Spleen (tissue), 11 donors: ENCODE measurements around the gene C4orf17. TPM values are rescaled to one million over a fixed set of nuclear protein-coding genes. Genes with fewer than 3 reads are reported as not detected.

Source experiments
- DNase-seq: peaks from one replicate; pipeline ENCODE4 v3.0.0-alpha.2; 2020
- H3K27ac ChIP-seq, 8 donors: fragments of 200-600 bp; sonication (generic) in 7 of 8; 1 replicate in 4 of 8; 2 replicates in 4 of 8; pipeline versions ENCODE4 v1.5.0 to v1.8.0; 2016 to 2021; ENCODE audit warnings: inconsistent platforms in 4 of 8, mild to moderate bottlenecking in 4 of 8, moderate library complexity in 1 of 8
- H3K27me3 ChIP-seq, 7 donors: fragments of 200-600 bp; sonication (generic) in 6 of 7; replicated peaks in 1 of 7; 1 replicate in 4 of 7; 2 replicates in 3 of 7; pipeline versions ENCODE4 v1.5.0 to v1.8.0; 2016 to 2021; ENCODE audit warnings: inconsistent platforms in 3 of 7, mild to moderate bottlenecking in 1 of 7
- H3K36me3 ChIP-seq, 6 donors: fragments of 200-600 bp; sonication (generic) in 5 of 6; 1 replicate in 4 of 6; 2 replicates in 2 of 6; pipeline versions ENCODE4 v1.5.0 to v1.8.0; 2016 to 2021; ENCODE audit warnings: inconsistent platforms in 2 of 6
- H3K4me1 ChIP-seq, 6 donors: fragments of 200-600 bp; sonication (generic) in 5 of 6; 1 replicate in 3 of 6; 2 replicates in 3 of 6; pipeline versions ENCODE4 v1.5.0 to v1.8.0; 2016 to 2021; ENCODE audit warnings: inconsistent platforms in 3 of 6
- H3K4me3 ChIP-seq, 8 donors: fragments of 200-600 bp; sonication (generic) in 7 of 8; 1 replicate in 4 of 8; 2 replicates in 4 of 8; pipeline versions ENCODE4 v1.5.0 to v1.8.0; 2016 to 2021; ENCODE audit warnings: inconsistent platforms in 4 of 8, mild to moderate bottlenecking in 4 of 8, moderate library complexity in 2 of 8
- H3K9me3 ChIP-seq, 8 donors: fragments of 200-600 bp; sonication (generic) in 7 of 8; 1 replicate in 4 of 8; 2 replicates in 4 of 8; pipeline versions ENCODE4 v1.5.0 to v1.8.0; 2016 to 2021; ENCODE audit warnings: inconsistent platforms in 4 of 8
- CTCF ChIP-seq, 11 experiments: fragments of 200-600 bp in 7 of 11; fragments of 450-650 bp in 4 of 11; sonication (generic) in 4 of 11; IDR thresholded peaks in 8 of 11; conservative IDR thresholded peaks in 3 of 11; 1 replicate in 7 of 11; 2 replicates in 4 of 11; pipeline versions ENCODE4 v1.4.0 to v1.8.0; 2016 to 2021; ENCODE audit warnings: antibody characterized with exemption in 11 of 11, inconsistent platforms in 4 of 11, mild to moderate bottlenecking in 1 of 11
- POLR2A ChIP-seq, 3 donors: fragments of 450-650 bp; IDR thresholded peaks; one replicate each; pipeline ENCODE4 v1.5.1; 2017; ENCODE audit warnings: antibody characterized with exemption in 3 of 3, mild to moderate bottlenecking in 1 of 3
- POLR2AphosphoS5 ChIP-seq, 3 donors: sonication (generic); formaldehyde crosslinking; IDR thresholded peaks; one replicate each; pipeline ENCODE4 v1.5.1; 2017; ENCODE audit warnings: antibody characterized with exemption in 3 of 3
- WGBS, 5 donors: extraction: QIAGEN DNeasy Blood & Tissue Kit in 3 of 5; methylation state at CpG; one replicate each; pipeline versions ENCODE4 v1.1.5 to v1.1.7; 2013 to 2018; 5-methylcytosine and 5-hydroxymethylcytosine counted together
- intact Hi-C: fragments of 100-400 bp; cut with DNase I; formaldehyde crosslinking; loops from one replicate; pipeline ENCODE4 v1.15.0; 2023; ENCODE audit warnings: low total_unique reads
- polyA plus RNA-seq, 3 donors: library from polyadenylated mRNA; stranded (reverse); fragments of 200-250 nt; gene quantifications; one replicate each; pipeline ENCODE4 v1.2.1, GENCODE V29; 2013
- total RNA-seq, 7 donors: library from RNA; depleted of rRNA in 3 of 7; stranded (reverse); fragments of >200 nt in 3 of 7; fragmentation: NEBNext Ultra II Directional in 4 of 7; extraction: Animal tissue kit (Norgen Biotek cat#: 25700) in 4 of 7; gene quantifications; one replicate each; pipeline versions ENCODE4 v1.1.0 to v1.2.1, GENCODE V29; 2016 to 2021
- donor health status: healthy with polysubstance abuse.
- donor health status: DM: no; HTN: no; CAD: no; lungs with moderate emphysema.
- donor health status: DM: no; HTN: no; CAD: no.
- donor health status: Bipolar disorder and iron deficiency.
- donor health status: healthy.
- donor health status: DM: no; HTN: no; CAD: no.
- donor health status: DM: yes; HTN: yes; CAD: no.

The C4orf17 gene
- total and polyA plus RNA-seq, 10 donors: not detected

GRCh38 chr4:99536271-99536670 is 25.4 kb downstream of the C4orf17 start:
- Histone ChIP-seq H3K27me3 (peaks cover 0 to 6% (median 0%) of the 10 kb centered on the region in 7 donors), H3K27ac (no peak overlapping the region), H3K4me3 (no peak overlapping the region), H3K9me3 (peaks cover 0 to 8% (median 0%) of the 10 kb centered on the region in 8 donors), H3K36me3 (no peaks in the 10 kb centered on the region), H3K4me1 (no peaks in the 10 kb centered on the region)
- WGBS, 5 donors: 24 to 79% (median 62%) methylated on average over 2 of the region's 2 CpGs
- no peak for DNase-seq
- intact Hi-C loops: no loop called here
- no peak for TF ChIP-seq CTCF (IDR thresholded peaks at IDR 0.05 in 8 of 11, conservative IDR thresholded peaks at IDR 0.05 in 3 of 11)
- no peak for TF ChIP-seq POLR2AphosphoS5 (IDR thresholded peaks at IDR 0.05)
- no peak for TF ChIP-seq POLR2A (IDR thresholded peaks at IDR 0.05)

GRCh38 chr4:99536848-99537247 is 26.0 kb downstream of the C4orf17 start:
- Histone ChIP-seq H3K4me1 (no peaks in the 10 kb centered on the region), H3K36me3 (no peaks in the 10 kb centered on the region), H3K9me3 (peaks cover 0 to 8% (median 0%) of the 10 kb centered on the region in 8 donors), H3K27me3 (peaks cover 0 to 6% (median 0%) of the 10 kb centered on the region in 7 donors), H3K27ac (no peak overlapping the region), H3K4me3 (no peak overlapping the region)
- no peak for TF ChIP-seq CTCF (IDR thresholded peaks at IDR 0.05 in 8 of 11, conservative IDR thresholded peaks at IDR 0.05 in 3 of 11)
- TF ChIP-seq POLR2A (IDR thresholded peaks at IDR 0.05): no peak
- TF ChIP-seq POLR2AphosphoS5 (IDR thresholded peaks at IDR 0.05): no peak
- no peak for DNase-seq
- WGBS, 5 donors: 53 to 71% (median 67%) methylated on average over 2 of the region's 2 CpGs
- intact Hi-C loops: no loop called here

GRCh38 chr4:99537674-99538073 is 26.9 kb downstream of the C4orf17 start:
- Histone ChIP-seq H3K27ac (no peak overlapping the region), H3K36me3 (no peaks in the 10 kb centered on the region), H3K4me1 (no peaks in the 10 kb centered on the region), H3K27me3 (peaks cover 0 to 6% (median 0%) of the 10 kb centered on the region in 7 donors), H3K9me3 (peaks cover 0 to 8% (median 0%) of the 10 kb centered on the region in 8 donors), H3K4me3 (no peak overlapping the region)
- intact Hi-C loops: no loop called here
- no peak for TF ChIP-seq POLR2AphosphoS5 (IDR thresholded peaks at IDR 0.05)
- TF ChIP-seq POLR2A (IDR thresholded peaks at IDR 0.05): no peak
- no peak for TF ChIP-seq CTCF (IDR thresholded peaks at IDR 0.05 in 8 of 11, conservative IDR thresholded peaks at IDR 0.05 in 3 of 11)
- DNase-seq: no peak
- WGBS, 5 donors: 65 to 91% (median 80%) methylated on average over 4 of the region's 4 CpGs

GRCh38 chr4:99540277-99540939 is 29.6 kb downstream of the C4orf17 start:
- H3K9me3 ChIP-seq: peaks cover 0 to 13% (median 8%) of the 10 kb centered on the region in 8 donors
- no peak overlapping the region for H3K27ac ChIP-seq
- H3K4me3 ChIP-seq: no peak overlapping the region
- H3K4me1 ChIP-seq: no peaks in the 10 kb centered on the region
- no peak for TF ChIP-seq POLR2A (IDR thresholded peaks at IDR 0.05)
- no peak for TF ChIP-seq CTCF (IDR thresholded peaks at IDR 0.05 in 8 of 11, conservative IDR thresholded peaks at IDR 0.05 in 3 of 11)
- no peak for TF ChIP-seq POLR2AphosphoS5 (IDR thresholded peaks at IDR 0.05)
- intact Hi-C loops: no loop called here
- H3K27me3 ChIP-seq: peaks cover 0 to 6% (median 0%) of the 10 kb centered on the region in 7 donors
- no peak for DNase-seq
- no peaks in the 10 kb centered on the region for H3K36me3 ChIP-seq
